HepG2 (cell line): ENCODE results near the gene CUTC. TPM values are rescaled to one million over a fixed set of nuclear protein-coding genes. Genes with fewer than 3 reads are reported as not detected.

Source experiments
- ATAC-seq: fragments of 200-7000 bp; cut with Tn5 transposase; 3 replicates; pipeline ENCODE4 v1.9.1; 2020; ENCODE audit warnings: mild to moderate bottlenecking, moderate library complexity
- BruUV-seq: library from RNA; stranded (reverse); fragments of 400-500 nt; replicated peaks from 2 replicates; lab custom pipeline; 2021; lab: Mats Ljungman, UMichigan
- CTCF ChIA-PET: fragments of 300-600 bp; formaldehyde crosslinking; extraction: SDS; loops from one replicate; lab custom pipeline; 2021; ENCODE audit warnings: low total read pairs, inconsistent platforms, low intra/inter-chr PET ratio; lab: Yijun Ruan, JAX
- POLR2A ChIA-PET: fragments of 350-600 bp; sonication (Branson Sonifier 250); formaldehyde crosslinking; loops from one replicate; lab custom pipeline; 2020; ENCODE audit warnings: antibody characterized with exemption, inconsistent platforms; lab: Yijun Ruan, JAX
- DNase-seq: peaks from one replicate; pipeline ENCODE4 v3.0.0-alpha.2; 2015; ENCODE audit warnings: low spot score
- FAIRE-seq: peaks from 3 replicates; lab custom pipeline; 2011; peaks lifted over from hg19 to GRCh38; lab: Jason Lieb, UNC
- H2AFZ ChIP-seq: one replicate; pipeline ENCODE4 v1.6.1; 2011; ENCODE audit warnings: low read length, inconsistent platforms
- H3K27ac ChIP-seq: fragments of 300-600 bp; 3 replicates; pipeline ENCODE4 v1.8.0; 2011; ENCODE audit warnings: mixed run types, mild to moderate bottlenecking, mixed read lengths, low read length, inconsistent platforms; ENCODE audit not compliant: insufficient read depth; ENCODE audit errors: extremely low read length
- H3K27me3 ChIP-seq, 2 experiments: fragments of 200-600 bp in 1 of 2; 2 replicates in 1 of 2; 3 replicates in 1 of 2; pipeline versions ENCODE4 v1.6.0 to v1.8.0; 2011; ENCODE audit warnings: low read length in 2 of 2, mild to moderate bottlenecking in 2 of 2, moderate library complexity in 2 of 2, inconsistent platforms in 1 of 2; ENCODE audit not compliant: insufficient read depth in 2 of 2, control insufficient read depth in 1 of 2
- H3K36me3 ChIP-seq, 2 experiments: fragments of 200-600 bp in 1 of 2; replicated peaks in 1 of 2; 2 replicates in 1 of 2; 3 replicates in 1 of 2; pipeline versions ENCODE4 v1.5.1 to v1.8.0; 2011; ENCODE audit warnings: low read length in 2 of 2, inconsistent platforms in 1 of 2; ENCODE audit not compliant: insufficient read depth in 2 of 2, control insufficient read depth in 1 of 2
- H3K4me1 ChIP-seq: 2 replicates; pipeline ENCODE4 v1.5.1; 2012; ENCODE audit warnings: low read length, inconsistent platforms; ENCODE audit not compliant: insufficient read depth
- H3K4me2 ChIP-seq: 2 replicates; pipeline ENCODE4 v1.6.0; 2011; ENCODE audit warnings: low read depth, low read length, inconsistent platforms
- H3K4me3 ChIP-seq, 3 experiments: fragments of 200-600 bp in 1 of 3; sonication (generic), shearing (Covaris generic) in 1 of 3; replicated peaks in 1 of 3; 2 replicates each; pipeline ENCODE4 v1.5.1; 2011 to 2016; ENCODE audit warnings: low read length in 3 of 3, inconsistent platforms in 2 of 3, low read depth in 2 of 3, mild to moderate bottlenecking in 2 of 3, control low read depth in 1 of 3, mixed read lengths in 1 of 3; ENCODE audit not compliant: insufficient read depth in 1 of 3
- H3K79me2 ChIP-seq: one replicate; pipeline ENCODE4 v1.6.1; 2011; ENCODE audit warnings: low read length, inconsistent platforms; ENCODE audit not compliant: insufficient read depth
- H3K9ac ChIP-seq: 2 replicates; pipeline ENCODE4 v1.6.0; 2011; ENCODE audit warnings: mild to moderate bottlenecking, low read depth, low read length, inconsistent platforms; ENCODE audit not compliant: insufficient read depth
- H3K9me3 ChIP-seq: 2 replicates; pipeline ENCODE4 v1.5.1; 2012; ENCODE audit warnings: mild to moderate bottlenecking, low read length
- H4K20me1 ChIP-seq: 2 replicates; pipeline ENCODE4 v1.6.0; 2011; ENCODE audit warnings: inconsistent platforms, mild to moderate bottlenecking, low read length, moderate library complexity; ENCODE audit not compliant: insufficient read depth
- GATAD1 ChIP-seq: IDR thresholded peaks from 2 replicates; pipeline ENCODE4 v1.6.1; 2016; ENCODE audit warnings: missing genetic modification reagents, missing compliant biosample characterization
- MAFF ChIP-seq: IDR thresholded peaks from 2 replicates; pipeline ENCODE4 v1.6.1; 2011; ENCODE audit warnings: low read depth, low read length, improper control_type of control experiment
- MAFK ChIP-seq, 2 experiments: IDR thresholded peaks in 1 of 2; conservative IDR thresholded peaks in 1 of 2; 2 replicates each; pipeline ENCODE4 v1.6.1; 2011; ENCODE audit warnings: improper control_type of control experiment in 2 of 2, low read length in 2 of 2
- PAWR ChIP-seq: sonication (generic); formaldehyde crosslinking; IDR thresholded peaks from 2 replicates; pipeline ENCODE4 v1.4.0; 2020; ENCODE audit warnings: missing genetic modification reagents, mild to moderate bottlenecking, borderline replicate concordance
- PHF8 ChIP-seq: sonication (generic); formaldehyde crosslinking; IDR thresholded peaks from 2 replicates; pipeline ENCODE4 v1.5.0; 2020; ENCODE audit warnings: missing genetic modification reagents
- RARG ChIP-seq: sonication (generic); formaldehyde crosslinking; IDR thresholded peaks from 2 replicates; pipeline ENCODE4 v1.4.0; 2020; ENCODE audit warnings: low read depth, mild to moderate bottlenecking, missing genetic modification reagents
- RBFOX2 ChIP-seq: fragments of 200-400 bp; formaldehyde crosslinking; IDR thresholded peaks from 2 replicates; pipeline ENCODE4 v1.6.1; 2017; ENCODE audit warnings: low read depth, mild to moderate bottlenecking, low read length
- RXRA ChIP-seq: sonication (generic); formaldehyde crosslinking; IDR thresholded peaks from 2 replicates; pipeline ENCODE4 v1.5.1; 2020; ENCODE audit warnings: missing genetic modification reagents
- ZNF234 ChIP-seq: sonication (generic); formaldehyde crosslinking; conservative IDR thresholded peaks from 2 replicates; pipeline ENCODE4 v1.5.1; 2020; ENCODE audit warnings: mild to moderate bottlenecking, missing genetic modification reagents
- ZNF570 ChIP-seq: sonication (generic); formaldehyde crosslinking; IDR thresholded peaks from 2 replicates; pipeline ENCODE4 v1.4.0; 2020; ENCODE audit warnings: mild to moderate bottlenecking, missing genetic modification reagents, borderline replicate concordance
- ZNF816 ChIP-seq: sonication (generic); formaldehyde crosslinking; IDR thresholded peaks from 2 replicates; pipeline ENCODE4 v1.8.0; 2022; ENCODE audit warnings: missing genetic modification reagents, mild to moderate bottlenecking, borderline replicate concordance
- WGBS: methylation state at CpG from one replicate; pipeline ENCODE4 v1.1.6; 2017; ENCODE audit warnings: low lambda C conversion rate; 5-methylcytosine and 5-hydroxymethylcytosine counted together
- in situ Hi-C: cut with HindIII; loops from 2 replicates; pipeline ENCODE4 v1.10.0; 2017; ENCODE audit warnings: low pct_unique_long_range_greater_than_20kb; ENCODE audit not compliant: extremely low pct_ligation_motif_present
- intact Hi-C: fragments of 100-400 bp; cut with micrococcal nuclease; formaldehyde crosslinking; loops from one replicate; pipeline ENCODE4 v1.10.0; 2022; ENCODE audit not compliant: unreplicated experiment
- polyA plus RNA-seq, 8 experiments: library from polyadenylated mRNA; depleted of rRNA in 3 of 8; stranded (reverse) in 7 of 8; unstranded in 1 of 8; fragments of >200 nt; fragmentation: Illumina TruSeq in 4 of 8; extraction: Trizol in 4 of 8; gene quantifications; 2 replicates each; pipeline versions ENCODE4 v1.2.1 to v1.2.3, GENCODE V29; 2011 to 2016; ENCODE audit warnings: low read depth in 4 of 8, missing spikeins in 1 of 8, mixed read lengths in 1 of 8; ENCODE audit not compliant: insufficient read depth in 1 of 8
- total RNA-seq, 5 experiments: library from RNA; depleted of rRNA; stranded (reverse); fragments of >200 nt; fragmentation: Illumina TruSeq; extraction: Trizol; gene quantifications; 2 replicates each; pipeline ENCODE4 v1.2.3, GENCODE V29; 2016; ENCODE audit warnings: low read depth in 1 of 5

The CUTC gene
- total and polyA plus RNA-seq, 2 of the 13 experiments (the other 11 are each of a cell fraction or from before 2014, with no cell fraction given) = 22.3 to 25.8 TPM

DNA sequence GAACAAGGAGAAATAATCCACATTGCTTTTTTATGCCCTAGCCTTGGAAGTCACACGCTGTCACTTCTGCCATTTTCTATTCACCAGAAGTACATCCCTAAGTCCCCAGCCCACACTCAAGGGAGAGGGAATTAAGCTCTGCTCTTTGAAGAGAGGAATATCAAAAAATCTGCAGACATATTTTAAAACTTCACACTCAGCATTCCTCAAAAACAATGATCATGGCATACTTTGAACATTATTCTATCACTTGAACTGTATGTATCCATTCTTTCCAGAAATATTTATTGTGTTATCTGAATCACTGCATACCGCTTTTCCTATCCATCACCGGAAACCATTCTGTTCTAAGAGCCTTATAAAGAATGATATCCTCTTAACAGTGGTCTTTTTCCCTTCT is 59.8 kb downstream of the CUTC start:
- DNase-seq = no peak
- no peak for ATAC-seq
- Histone ChIP-seq H3K9ac (no peak overlapping the region), H3K4me2 (no peak overlapping the region), H3K9me3 (no peaks in the 10 kb centered on the region), H3K4me1 (peaks cover 40% of the 10 kb centered on the region), H3K36me3 (peaks cover 26 to 82% of the 10 kb centered on the region in 2 experiments), H3K27ac (no peak overlapping the region), H3K4me3 (no peak overlapping the region), H4K20me1 (peaks cover 52% of the 10 kb centered on the region), H3K27me3 (no peaks in the 10 kb centered on the region), H3K79me2 (peaks cover 63% of the 10 kb centered on the region), H2AFZ (no peak overlapping the region)
- in situ Hi-C loops (no loop called here), intact Hi-C loops (no loop called here)
- CTCF ChIA-PET = no interaction called here
- no peak for FAIRE-seq
- POLR2A ChIA-PET = interaction anchor here (1.8 to 4.1 kb wide), 3 partner anchors 10 to 60 kb away, joined by 3 to 19 read pairs (median 7); partner anchors contain the start of genes ABCC2, COX15 and CUTC
- WGBS = over 99% methylated on average over 3 of the region's 3 CpGs
- TF ChIP-seq RBFOX2 = 0 out of 2 replicates have a peak, but pooled peaks have one; percentile 29
- no peak for TF ChIP-seq ZNF570 (CRISPR knock-in tag)
- no peak for TF ChIP-seq PHF8 (CRISPR knock-in tag)
- peak; percentile 30 to 55; a peak in 3 of 4 replicates for TF ChIP-seq MAFK (conservative IDR thresholded peaks at IDR 0.05 in 1 of 2, IDR thresholded peaks at IDR 0.05 in 1 of 2; ENCODE audit: low read length in 2 of 2)
- no TSS peak for BruUV-seq

DNA sequence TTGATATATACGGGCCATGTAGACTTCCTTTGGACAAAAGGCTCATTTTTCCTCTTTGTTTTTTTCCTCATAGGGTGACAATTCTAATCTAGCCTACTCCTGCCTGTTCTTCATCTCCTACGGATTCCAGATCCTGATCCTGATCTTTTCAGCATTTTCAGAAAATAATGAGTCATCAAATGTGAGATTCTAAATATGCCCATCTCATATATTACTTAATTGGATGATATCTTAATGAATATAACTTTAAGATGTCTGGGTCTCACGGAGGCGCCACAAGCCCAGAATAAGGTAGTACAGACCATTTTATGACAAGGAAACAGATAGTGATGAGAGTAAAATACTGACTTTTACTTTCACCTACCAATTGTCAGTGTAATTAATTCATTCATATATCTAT is 61.8 kb downstream of the CUTC start:
- no peak for FAIRE-seq
- H3K9ac ChIP-seq = no peak overlapping the region
- H2AFZ ChIP-seq = no peak overlapping the region
- intact Hi-C loops = no loop called here
- ChIA-PET POLR2A (interaction anchor here (4.1 kb wide), 1 partner anchor 62 kb away, joined by 19 read pairs; the partner anchor contains the start of genes COX15 and CUTC), CTCF (no interaction called here)
- no peak for DNase-seq
- no peak overlapping the region for H3K4me3 ChIP-seq
- BruUV-seq = no TSS peak
- 98% methylated on average over 4 of the region's 4 CpGs for WGBS
- no peak overlapping the region for H3K4me2 ChIP-seq
- peaks cover 34 to 91% of the 10 kb centered on the region in 2 experiments for H3K36me3 ChIP-seq
- peaks cover 43% of the 10 kb centered on the region for H4K20me1 ChIP-seq
- H3K27ac ChIP-seq = no peak overlapping the region
- no peaks in the 10 kb centered on the region for H3K27me3 ChIP-seq
- ATAC-seq = no peak
- peaks cover 43% of the 10 kb centered on the region for H3K79me2 ChIP-seq
- TF ChIP-seq RXRA (CRISPR knock-in tag) (no peak), MAFK (conservative IDR thresholded peaks at IDR 0.05 in 1 of 2, IDR thresholded peaks at IDR 0.05 in 1 of 2; ENCODE audit: low read length in 2 of 2) (peak; percentile 31 to 70; a peak in 3 of 4 replicates), GATAD1 (CRISPR knock-in tag) (no peak), MAFF (peak; percentile 58; the same call in 1 of the 2 replicates), ZNF816 (no peak), PAWR (no peak), RARG (CRISPR knock-in tag) (no peak), ZNF234 (CRISPR knock-in tag) (no peak), RBFOX2 (0 out of 2 replicates have a peak, but pooled peaks have one; percentile 6)
- no peaks in the 10 kb centered on the region for H3K9me3 ChIP-seq
- in situ Hi-C loops = no loop called here
- peaks cover 20% of the 10 kb centered on the region for H3K4me1 ChIP-seq
